ENCODE data around the gene ARHGEF10L.
A peak's percentile ranks its signal among the peaks of the same experiment; 100 is the strongest.

DNA sequence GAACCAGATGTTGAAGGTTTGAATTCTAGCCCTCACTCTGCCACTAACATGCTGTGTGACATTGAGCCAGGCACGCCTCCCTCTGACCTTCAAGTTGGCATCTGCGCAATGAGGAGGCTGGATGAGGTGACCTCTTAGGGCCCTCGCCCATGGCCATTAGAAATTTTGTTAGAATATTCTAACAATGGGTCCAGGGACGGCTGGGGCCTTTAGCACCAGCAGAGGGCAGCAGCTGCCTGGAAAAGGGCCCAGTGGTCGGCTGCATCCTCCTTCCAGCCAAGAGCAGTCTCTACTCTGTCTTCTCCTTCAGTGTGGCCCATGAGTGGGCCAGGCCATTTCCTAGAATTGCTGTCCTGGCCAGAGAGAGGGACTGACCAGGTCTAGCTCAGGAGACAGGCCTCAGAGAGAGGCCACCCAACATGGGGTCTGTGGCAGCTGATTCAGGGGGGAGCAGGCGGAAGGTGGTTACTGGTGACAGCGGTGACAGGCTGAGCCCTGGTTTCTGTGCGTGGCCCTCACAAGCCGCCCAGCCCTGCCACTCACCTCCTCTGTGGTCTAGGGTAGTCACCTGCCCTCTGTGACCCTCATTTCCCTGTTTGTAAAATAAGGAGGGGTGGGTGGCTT is 114.3 kb downstream of the ARHGEF10L start:
- TF ChIP-seq CTCF (IDR thresholded peaks at IDR 0.05; ENCODE audit: insufficient read depth, low read length) (peak; percentile 66), GABPA (IDR thresholded peaks at IDR 0.05; ENCODE audit: low read depth) (no peak), POLR2AphosphoS5 (IDR thresholded peaks at IDR 0.05; ENCODE audit: low read depth) (no peak)
- TF ChIP-seq, protein P1, sequence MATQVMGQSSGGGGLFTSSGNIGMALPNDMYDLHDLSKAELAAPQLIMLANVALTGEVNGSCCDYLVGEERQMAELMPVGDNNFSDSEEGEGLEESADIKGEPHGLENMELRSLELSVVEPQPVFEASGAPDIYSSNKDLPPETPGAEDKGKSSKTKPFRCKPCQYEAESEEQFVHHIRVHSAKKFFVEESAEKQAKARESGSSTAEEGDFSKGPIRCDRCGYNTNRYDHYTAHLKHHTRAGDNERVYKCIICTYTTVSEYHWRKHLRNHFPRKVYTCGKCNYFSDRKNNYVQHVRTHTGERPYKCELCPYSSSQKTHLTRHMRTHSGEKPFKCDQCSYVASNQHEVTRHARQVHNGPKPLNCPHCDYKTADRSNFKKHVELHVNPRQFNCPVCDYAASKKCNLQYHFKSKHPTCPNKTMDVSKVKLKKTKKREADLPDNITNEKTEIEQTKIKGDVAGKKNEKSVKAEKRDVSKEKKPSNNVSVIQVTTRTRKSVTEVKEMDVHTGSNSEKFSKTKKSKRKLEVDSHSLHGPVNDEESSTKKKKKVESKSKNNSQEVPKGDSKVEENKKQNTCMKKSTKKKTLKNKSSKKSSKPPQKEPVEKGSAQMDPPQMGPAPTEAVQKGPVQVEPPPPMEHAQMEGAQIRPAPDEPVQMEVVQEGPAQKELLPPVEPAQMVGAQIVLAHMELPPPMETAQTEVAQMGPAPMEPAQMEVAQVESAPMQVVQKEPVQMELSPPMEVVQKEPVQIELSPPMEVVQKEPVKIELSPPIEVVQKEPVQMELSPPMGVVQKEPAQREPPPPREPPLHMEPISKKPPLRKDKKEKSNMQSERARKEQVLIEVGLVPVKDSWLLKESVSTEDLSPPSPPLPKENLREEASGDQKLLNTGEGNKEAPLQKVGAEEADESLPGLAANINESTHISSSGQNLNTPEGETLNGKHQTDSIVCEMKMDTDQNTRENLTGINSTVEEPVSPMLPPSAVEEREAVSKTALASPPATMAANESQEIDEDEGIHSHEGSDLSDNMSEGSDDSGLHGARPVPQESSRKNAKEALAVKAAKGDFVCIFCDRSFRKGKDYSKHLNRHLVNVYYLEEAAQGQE (IDR thresholded peaks at IDR 0.05; ENCODE audit: insufficient replicate concordance, low read depth) = no peak
